HG02642 (cell line): ENCODE data around the gene USP54.

Experiments
- ATAC-seq: cut with Tn5 transposase; IDR thresholded peaks from one replicate; pipeline ENCODE4 v1.9.1; 2021; ENCODE audit warnings: mild to moderate bottlenecking; ENCODE audit not compliant: unreplicated experiment, poor library complexity

Gene USP54

GRCh38 chr10:73478636-73479035, 112.5 kb downstream of the USP54 start:
- no peak for ATAC-seq

GRCh38 chr10:73471226-73471625, 119.9 kb downstream of the USP54 start:
- no peak for ATAC-seq

- ATAC-seq = no peak
Measured at GRCh38 chr10:73469579-73469978, 121.6 kb downstream of the USP54 start.

GRCh38 chr10:73467206-73467605, 123.9 kb downstream of the USP54 start:
- ATAC-seq = no peak

GRCh38 chr10:73465978-73466726, 125.0 kb downstream of the USP54 start:
- no peak for ATAC-seq

GRCh38 chr10:73460897-73461296, 130.2 kb downstream of the USP54 start:
- no peak for ATAC-seq

GRCh38 chr10:73459683-73460314, 131.3 kb downstream of the USP54 start:
- no peak for ATAC-seq

- no peak for ATAC-seq
Measured at GRCh38 chr10:73456187-73456890, 134.8 kb downstream of the USP54 start.

- ATAC-seq = no peak
Measured at GRCh38 chr10:73449113-73449512, 142.0 kb downstream of the USP54 start.

- no peak for ATAC-seq
Measured at GRCh38 chr10:73448384-73448783, 142.8 kb downstream of the USP54 start.
